Panc1 (cell line): ENCODE data around the gene OR1M1. TPM values are rescaled to one million over a fixed set of nuclear protein-coding genes. Genes with fewer than 3 reads are reported as not detected.

Experiments
- ATAC-seq: fragments of 200-7000 bp; cut with Tn5 transposase; 2 replicates; pipeline ENCODE4 v1.9.1; 2020; ENCODE audit warnings: mild to moderate bottlenecking, moderate library complexity
- BruUV-seq: library from RNA; stranded (reverse); fragments of 400-500 nt; replicated peaks from 2 replicates; lab custom pipeline; 2021; lab: Mats Ljungman, UMichigan
- CTCF ChIA-PET: fragments of 300-600 bp; sonication (Branson Sonifier 250); formaldehyde crosslinking; loops from one replicate; lab custom pipeline; 2022; ENCODE audit warnings: antibody characterized with exemption; lab: Charles Lee
- POLR2A ChIA-PET: fragments of 300-600 bp; sonication (Branson Sonifier 250); formaldehyde crosslinking; loops from one replicate; lab custom pipeline; 2022; ENCODE audit warnings: antibody characterized with exemption; lab: Charles Lee
- DNase-seq: peaks from one replicate; pipeline ENCODE4 v3.0.0-alpha.2; 2010; ENCODE audit warnings: low read depth, low spot score
- H3K27ac ChIP-seq: 2 replicates; pipeline ENCODE4 v1.5.1; 2011; ENCODE audit warnings: mild to moderate bottlenecking, low read length, inconsistent platforms
- H3K27me3 ChIP-seq: fragments of 200-500 bp; sonication (Bioruptor generic); 2 replicates; pipeline ENCODE4 v1.6.0; 2014; ENCODE audit warnings: low read length, inconsistent platforms; ENCODE audit not compliant: control insufficient read depth, insufficient read depth
- H3K36me3 ChIP-seq: fragments of 200-500 bp; sonication (Bioruptor generic); 2 replicates; pipeline ENCODE4 v1.5.1; 2014; ENCODE audit warnings: inconsistent platforms, mild to moderate bottlenecking, low read length, moderate library complexity; ENCODE audit not compliant: control insufficient read depth, insufficient read depth
- H3K4me1 ChIP-seq: 2 replicates; pipeline ENCODE4 v1.5.1; 2011; ENCODE audit warnings: inconsistent platforms, mild to moderate bottlenecking, low read length, moderate library complexity; ENCODE audit not compliant: control insufficient read depth, insufficient read depth
- H3K4me3 ChIP-seq, 2 experiments: 2 replicates each; pipeline ENCODE4 v1.5.1; 2011 to 2012; ENCODE audit warnings: low read depth in 2 of 2, low read length in 2 of 2, mild to moderate bottlenecking in 2 of 2, inconsistent platforms in 1 of 2, moderate library complexity in 1 of 2
- H3K9me3 ChIP-seq: fragments of 200-500 bp; sonication (Bioruptor generic); 2 replicates; pipeline ENCODE4 v1.5.1; 2014; ENCODE audit warnings: low read depth, mild to moderate bottlenecking, inconsistent platforms, low read length, moderate library complexity; ENCODE audit not compliant: control insufficient read depth, insufficient read depth
- POLR2AphosphoS5 ChIP-seq: IDR thresholded peaks from 2 replicates; pipeline ENCODE4 v1.6.1; 2012; ENCODE audit warnings: mild to moderate bottlenecking, low read depth, low read length, moderate library complexity
- REST ChIP-seq, 2 experiments: IDR thresholded peaks; 2 replicates each; pipeline ENCODE4 v1.6.1; 2011 to 2012; ENCODE audit warnings: low read depth in 2 of 2, control low read depth in 1 of 2, low read length in 1 of 2, mild to moderate bottlenecking in 1 of 2, moderate library complexity in 1 of 2; ENCODE audit not compliant: insufficient read depth in 1 of 2
- SIN3A ChIP-seq: IDR thresholded peaks from 2 replicates; pipeline ENCODE4 v1.6.1; 2012; ENCODE audit warnings: low read depth, mild to moderate bottlenecking, low read length, moderate library complexity, borderline replicate concordance; ENCODE audit not compliant: insufficient read depth
- TCF7L2 ChIP-seq: IDR thresholded peaks from 2 replicates; pipeline ENCODE4 v1.6.1; 2011; ENCODE audit warnings: mild to moderate bottlenecking, low read depth, low read length, inconsistent platforms
- in situ Hi-C: cut with HindIII; loops from 2 replicates; pipeline ENCODE4 v1.10.0; 2016; ENCODE audit warnings: low sequenced_read_pairs, low pct_unique_long_range_greater_than_20kb
- intact Hi-C: fragments of 100-400 bp; cut with micrococcal nuclease; formaldehyde crosslinking; loops from one replicate; pipeline ENCODE4 v1.10.0; 2022; ENCODE audit not compliant: unreplicated experiment
- total RNA-seq: library from RNA; stranded (reverse); gene quantifications from one replicate; pipeline ENCODE4 v1.2.1, GENCODE V29; 2021; ENCODE audit not compliant: unreplicated experiment
- TF ChIP-seq, protein P1 (sequence below): fragments of 450-650 bp; IDR thresholded peaks from 2 replicates; pipeline ENCODE4 v1.5.1; 2017; ENCODE audit warnings: mild to moderate bottlenecking

Gene OR1M1
- total RNA-seq, 1 experiment from 2014 or later: not detected

DNA sequence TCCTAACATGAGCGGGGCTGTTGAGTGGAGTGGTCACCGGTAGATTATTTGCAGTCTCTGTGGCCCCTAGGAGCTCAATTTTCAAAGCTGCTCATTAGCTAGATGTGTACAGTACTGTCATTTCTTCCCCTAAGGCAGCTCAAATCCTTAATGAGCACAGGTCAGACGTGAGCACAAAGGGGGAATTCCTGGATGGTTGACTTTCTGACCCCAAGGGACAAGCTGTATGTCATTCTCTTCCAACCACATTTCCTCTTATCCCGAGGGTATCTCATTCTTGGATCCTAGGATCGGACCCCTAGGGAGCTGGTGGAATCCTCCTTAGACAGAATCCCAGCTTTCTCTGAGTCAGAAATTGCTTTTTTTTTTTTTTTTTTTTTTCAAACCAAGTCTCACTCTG is 45.6 kb downstream of the OR1M1 start:
- TF ChIP-seq TCF7L2: no peak
- TF ChIP-seq SIN3A: no peak
- TF ChIP-seq, protein P1, sequence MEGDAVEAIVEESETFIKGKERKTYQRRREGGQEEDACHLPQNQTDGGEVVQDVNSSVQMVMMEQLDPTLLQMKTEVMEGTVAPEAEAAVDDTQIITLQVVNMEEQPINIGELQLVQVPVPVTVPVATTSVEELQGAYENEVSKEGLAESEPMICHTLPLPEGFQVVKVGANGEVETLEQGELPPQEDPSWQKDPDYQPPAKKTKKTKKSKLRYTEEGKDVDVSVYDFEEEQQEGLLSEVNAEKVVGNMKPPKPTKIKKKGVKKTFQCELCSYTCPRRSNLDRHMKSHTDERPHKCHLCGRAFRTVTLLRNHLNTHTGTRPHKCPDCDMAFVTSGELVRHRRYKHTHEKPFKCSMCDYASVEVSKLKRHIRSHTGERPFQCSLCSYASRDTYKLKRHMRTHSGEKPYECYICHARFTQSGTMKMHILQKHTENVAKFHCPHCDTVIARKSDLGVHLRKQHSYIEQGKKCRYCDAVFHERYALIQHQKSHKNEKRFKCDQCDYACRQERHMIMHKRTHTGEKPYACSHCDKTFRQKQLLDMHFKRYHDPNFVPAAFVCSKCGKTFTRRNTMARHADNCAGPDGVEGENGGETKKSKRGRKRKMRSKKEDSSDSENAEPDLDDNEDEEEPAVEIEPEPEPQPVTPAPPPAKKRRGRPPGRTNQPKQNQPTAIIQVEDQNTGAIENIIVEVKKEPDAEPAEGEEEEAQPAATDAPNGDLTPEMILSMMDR: no peak
- no peak for TF ChIP-seq POLR2AphosphoS5
- TF ChIP-seq REST (IDR thresholded peaks at IDR 0.05; ENCODE audit: insufficient read depth in 1 of 2, low read depth in 2 of 2, low read length in 1 of 2): no peak
- Histone ChIP-seq H3K36me3 (no peaks in the 10 kb centered on the region), H3K27ac (no peak overlapping the region), H3K9me3 (no peaks in the 10 kb centered on the region), H3K4me1 (no peaks in the 10 kb centered on the region), H3K4me3 (no peak overlapping the region), H3K27me3 (no peaks in the 10 kb centered on the region)
- no peak for DNase-seq
- in situ Hi-C loops: no loop called here
- CTCF ChIA-PET: interaction anchor here (0.5 to 0.7 kb wide), 2 partner anchors 430 to 436 kb away, joined by 3 to 13 read pairs; no protein-coding TSS in a partner anchor
- ATAC-seq: no peak
- no TSS peak for BruUV-seq
- intact Hi-C loops: no loop called here
- POLR2A ChIA-PET: interaction anchor here (0.6 to 0.7 kb wide), 2 partner anchors 49 to 168 kb away, joined by 4 to 13 read pairs; no protein-coding TSS in a partner anchor

DNA sequence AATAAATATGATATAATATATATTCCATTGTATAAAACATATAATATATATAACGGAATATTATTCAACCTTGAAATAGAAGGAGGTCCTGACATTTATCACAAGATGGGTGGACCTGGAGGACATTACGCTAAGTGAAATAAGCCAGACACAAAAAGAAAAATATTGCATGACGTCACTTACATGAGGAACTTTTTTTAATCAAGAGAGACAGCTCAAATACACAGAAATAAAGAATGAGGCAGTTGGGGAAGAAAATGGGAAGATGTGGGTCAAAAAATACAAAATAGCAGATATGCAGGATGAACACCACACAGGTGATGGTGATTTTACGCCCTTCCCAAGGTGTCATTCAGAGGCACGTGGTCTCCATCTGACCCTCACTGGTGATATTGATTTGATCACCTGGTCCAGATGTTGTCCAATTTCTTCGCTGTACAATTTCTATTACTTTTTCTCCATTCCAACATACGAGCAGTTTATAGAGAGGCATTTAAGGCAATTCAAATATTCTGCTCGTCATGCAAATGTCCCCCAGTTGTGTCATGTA is 52.8 kb downstream of the OR1M1 start:
- TF ChIP-seq POLR2AphosphoS5 (no peak), TCF7L2 (no peak), REST (IDR thresholded peaks at IDR 0.05; ENCODE audit: insufficient read depth in 1 of 2, low read depth in 2 of 2, low read length in 1 of 2) (no peak), SIN3A (no peak)
- TF ChIP-seq, protein P1: no peak
- peak overlapping the region; percentile 97 for H3K4me3 ChIP-seq
- no peaks in the 10 kb centered on the region for H3K27me3 ChIP-seq
- in situ Hi-C loops: no loop called here
- no peak for DNase-seq
- peak overlapping the region; percentile 96 for H3K27ac ChIP-seq
- peaks cover 2% of the 10 kb centered on the region; the same call in 1 of the 2 replicates for H3K36me3 ChIP-seq
- no peaks in the 10 kb centered on the region for H3K4me1 ChIP-seq
- ChIA-PET CTCF (no interaction called here), POLR2A (no interaction called here)
- 0 out of 2 replicates have a peak, but pooled peaks have one; percentile 10 for ATAC-seq
- intact Hi-C loops: loop anchor here (5.0 kb wide), 1 partner anchor 658 kb away; no protein-coding TSS in a partner anchor
- BruUV-seq: no TSS peak
- H3K9me3 ChIP-seq: peaks cover 19% of the 10 kb centered on the region
